Measurements from ENCODE around the gene GPR35. TPM values are rescaled to one million over a fixed set of nuclear protein-coding genes. Genes with fewer than 3 reads are reported as not detected.

The GPR35 gene
- total RNA-seq, 1 donor from 2014 or later = 0.77 TPM

DNA sequence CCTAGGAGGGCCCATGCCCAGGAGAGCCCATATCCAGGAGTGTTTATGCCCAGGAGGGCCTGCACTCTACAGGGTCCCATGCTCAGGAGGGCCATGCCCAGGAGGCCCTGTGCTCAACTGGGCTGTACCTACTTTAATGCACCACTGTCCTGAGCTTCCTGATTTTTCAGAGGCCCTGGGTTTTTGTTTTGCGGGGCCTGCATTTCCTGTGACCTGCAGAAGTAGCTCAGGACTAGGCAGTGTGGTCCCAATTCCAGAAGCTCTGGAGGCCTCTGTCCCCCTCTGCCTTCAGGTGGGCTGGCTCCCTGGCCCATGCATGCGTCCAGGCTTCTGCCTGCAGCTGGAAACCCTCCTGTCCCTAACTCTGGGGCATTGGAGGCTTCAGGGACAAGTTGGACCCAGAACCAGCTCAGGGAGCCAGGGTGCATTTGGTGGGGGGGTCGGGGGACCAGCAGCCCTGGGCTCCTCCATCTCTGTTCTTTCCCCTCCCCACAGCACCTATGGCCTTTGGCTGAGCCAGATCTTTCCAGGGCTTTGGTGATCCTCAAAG, 10.8 kb downstream of the GPR35 start:
- H3K4me3 Mint-ChIP-seq (ENCODE audit: unreplicated experiment) = no peak overlapping the region
- no peaks in the 10 kb centered on the region for H3K4me1 Mint-ChIP-seq (ENCODE audit: unreplicated experiment)
- H3K27ac Mint-ChIP-seq (ENCODE audit: unreplicated experiment) = no peak overlapping the region
- peaks cover 15% of the 10 kb centered on the region for H3K27me3 Mint-ChIP-seq (ENCODE audit: unreplicated experiment)
- no peak for DNase-seq (ENCODE audit: low spot score)
- peaks cover 12% of the 10 kb centered on the region for H3K36me3 Mint-ChIP-seq (ENCODE audit: low read depth, unreplicated experiment)
- TF ChIP-seq, protein P1, sequence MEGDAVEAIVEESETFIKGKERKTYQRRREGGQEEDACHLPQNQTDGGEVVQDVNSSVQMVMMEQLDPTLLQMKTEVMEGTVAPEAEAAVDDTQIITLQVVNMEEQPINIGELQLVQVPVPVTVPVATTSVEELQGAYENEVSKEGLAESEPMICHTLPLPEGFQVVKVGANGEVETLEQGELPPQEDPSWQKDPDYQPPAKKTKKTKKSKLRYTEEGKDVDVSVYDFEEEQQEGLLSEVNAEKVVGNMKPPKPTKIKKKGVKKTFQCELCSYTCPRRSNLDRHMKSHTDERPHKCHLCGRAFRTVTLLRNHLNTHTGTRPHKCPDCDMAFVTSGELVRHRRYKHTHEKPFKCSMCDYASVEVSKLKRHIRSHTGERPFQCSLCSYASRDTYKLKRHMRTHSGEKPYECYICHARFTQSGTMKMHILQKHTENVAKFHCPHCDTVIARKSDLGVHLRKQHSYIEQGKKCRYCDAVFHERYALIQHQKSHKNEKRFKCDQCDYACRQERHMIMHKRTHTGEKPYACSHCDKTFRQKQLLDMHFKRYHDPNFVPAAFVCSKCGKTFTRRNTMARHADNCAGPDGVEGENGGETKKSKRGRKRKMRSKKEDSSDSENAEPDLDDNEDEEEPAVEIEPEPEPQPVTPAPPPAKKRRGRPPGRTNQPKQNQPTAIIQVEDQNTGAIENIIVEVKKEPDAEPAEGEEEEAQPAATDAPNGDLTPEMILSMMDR (IDR thresholded peaks at IDR 0.05; ENCODE audit: unreplicated experiment) = no peak
- peaks cover 12% of the 10 kb centered on the region for H3K9me3 Mint-ChIP-seq (ENCODE audit: unreplicated experiment)

DNA sequence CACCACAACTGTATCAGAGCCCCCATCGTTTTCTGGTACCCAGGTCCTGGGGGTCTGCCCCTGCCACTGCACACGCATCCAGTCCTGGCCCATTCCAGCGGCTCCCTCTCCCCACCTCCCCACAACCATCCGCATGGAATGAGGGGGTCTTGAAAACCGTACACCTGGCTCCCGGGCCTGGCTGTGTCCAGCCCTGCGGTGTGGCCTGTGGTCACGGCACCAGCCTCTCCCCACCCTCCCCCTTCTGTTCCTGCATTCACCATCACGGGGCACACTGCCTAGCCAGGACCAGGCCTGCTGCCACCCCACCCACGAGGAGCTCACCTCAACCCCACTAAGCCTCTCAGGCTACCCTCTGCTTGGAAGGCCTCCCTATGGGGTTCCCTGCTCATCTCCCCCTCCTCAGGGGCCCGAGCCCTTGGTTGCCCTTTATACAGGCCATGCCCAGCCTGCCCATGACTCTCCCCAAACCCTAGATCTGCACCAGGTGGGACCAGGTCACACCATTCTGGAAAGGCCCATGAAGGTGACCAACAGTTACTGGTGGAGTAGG, 11.4 kb downstream of the GPR35 start:
- Mint-ChIP-seq H3K27ac (ENCODE audit: unreplicated experiment) (no peak overlapping the region), H3K4me3 (ENCODE audit: unreplicated experiment) (no peak overlapping the region), H3K27me3 (ENCODE audit: unreplicated experiment) (peaks cover 15% of the 10 kb centered on the region), H3K36me3 (ENCODE audit: low read depth, unreplicated experiment) (peaks cover 12% of the 10 kb centered on the region), H3K9me3 (ENCODE audit: unreplicated experiment) (peaks cover 12% of the 10 kb centered on the region), H3K4me1 (ENCODE audit: unreplicated experiment) (no peaks in the 10 kb centered on the region)
- TF ChIP-seq, protein P1 (IDR thresholded peaks at IDR 0.05; ENCODE audit: unreplicated experiment) = no peak
- DNase-seq (ENCODE audit: low spot score) = no peak

DNA sequence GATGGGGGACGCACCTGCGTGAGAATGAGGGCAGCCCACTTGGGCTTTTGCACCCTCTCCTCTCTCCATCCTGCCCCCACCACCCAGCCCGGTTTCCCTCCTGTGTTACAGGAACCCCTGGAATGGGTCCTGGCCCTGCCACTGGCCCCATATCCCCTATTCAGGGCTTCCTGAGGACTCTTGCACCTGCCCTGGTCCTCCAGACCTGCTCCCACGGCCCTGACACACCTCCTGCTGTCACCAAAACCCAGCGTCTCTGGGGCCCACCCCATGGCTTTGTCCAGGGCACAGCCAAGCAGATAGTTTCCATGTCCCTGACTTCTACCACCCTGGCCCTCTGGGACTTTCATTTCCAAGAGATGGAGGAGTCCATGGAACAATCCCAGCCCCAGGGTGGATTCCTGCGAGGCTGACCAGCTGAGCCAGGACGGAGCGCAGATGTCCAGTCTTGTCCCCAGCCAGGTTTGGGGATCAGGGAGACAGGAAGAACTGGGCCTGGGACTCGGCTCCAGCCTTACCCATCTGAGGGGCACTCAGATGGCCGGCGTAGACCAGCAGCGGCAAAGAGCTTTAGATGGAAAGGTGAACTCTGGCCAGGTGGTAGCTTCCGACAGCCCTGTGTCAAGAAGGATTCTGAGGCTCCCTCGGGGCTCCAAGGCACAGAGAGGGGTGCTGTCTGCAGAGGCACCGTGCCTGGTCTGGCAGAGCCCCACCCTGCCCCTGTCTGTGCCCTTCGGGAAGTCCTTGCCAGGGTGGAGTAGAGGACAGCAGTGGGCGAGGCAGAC, 12.0 kb downstream of the GPR35 start:
- H3K36me3 Mint-ChIP-seq (ENCODE audit: low read depth, unreplicated experiment) = peaks cover 12% of the 10 kb centered on the region
- DNase-seq (ENCODE audit: low spot score) = no peak
- H3K4me3 Mint-ChIP-seq (ENCODE audit: unreplicated experiment) = no peak overlapping the region
- H3K27ac Mint-ChIP-seq (ENCODE audit: unreplicated experiment) = no peak overlapping the region
- TF ChIP-seq, protein P1 (IDR thresholded peaks at IDR 0.05; ENCODE audit: unreplicated experiment) = no peak
- no peaks in the 10 kb centered on the region for H3K4me1 Mint-ChIP-seq (ENCODE audit: unreplicated experiment)
- H3K9me3 Mint-ChIP-seq (ENCODE audit: unreplicated experiment) = peaks cover 12% of the 10 kb centered on the region
- H3K27me3 Mint-ChIP-seq (ENCODE audit: unreplicated experiment) = peaks cover 17% of the 10 kb centered on the region

DNA sequence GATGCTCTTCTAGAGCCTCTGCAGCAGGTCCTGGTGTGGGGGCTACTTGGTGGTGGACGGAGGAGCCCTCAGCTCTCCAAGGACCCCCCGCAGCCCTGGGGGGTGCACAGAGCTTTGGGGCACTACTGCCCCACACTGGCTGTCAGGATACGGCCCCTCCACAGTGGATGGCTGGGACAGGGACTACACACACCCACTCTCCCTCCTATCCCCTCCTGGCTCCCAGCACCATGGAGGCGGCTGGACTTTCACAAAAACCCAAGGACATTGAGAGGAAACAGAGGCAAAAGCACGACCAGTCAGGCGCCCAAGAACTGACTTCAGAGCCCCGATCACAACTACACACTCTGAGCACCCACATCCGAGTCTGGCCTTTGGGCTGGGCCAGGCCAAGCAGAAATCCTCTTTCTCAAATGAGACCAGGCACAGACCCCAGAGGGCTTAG, 12.6 kb downstream of the GPR35 start:
- peaks cover 17% of the 10 kb centered on the region for H3K27me3 Mint-ChIP-seq (ENCODE audit: unreplicated experiment)
- peaks cover 6% of the 10 kb centered on the region for H3K9me3 Mint-ChIP-seq (ENCODE audit: unreplicated experiment)
- H3K36me3 Mint-ChIP-seq (ENCODE audit: low read depth, unreplicated experiment) = peaks cover 9% of the 10 kb centered on the region
- no peak for DNase-seq (ENCODE audit: low spot score)
- H3K4me1 Mint-ChIP-seq (ENCODE audit: unreplicated experiment) = no peaks in the 10 kb centered on the region
- no peak overlapping the region for H3K27ac Mint-ChIP-seq (ENCODE audit: unreplicated experiment)
- TF ChIP-seq, protein P1 (IDR thresholded peaks at IDR 0.05; ENCODE audit: unreplicated experiment) = no peak
- peak overlapping the region; percentile 10 for H3K4me3 Mint-ChIP-seq (ENCODE audit: unreplicated experiment)
